Lung (tissue), 12 donors: ENCODE results near the gene LRRC38. TPM values are rescaled to one million over a fixed set of nuclear protein-coding genes. Genes with fewer than 3 reads are reported as not detected.
"Not testable (repeated sequence)": the region's sequence is repeated elsewhere in the genome, so short reads cannot be mapped to it uniquely, and the experiment has no call there.

Experiments
- ATAC-seq: fragments of 200-7000 bp; cut with Tn5 transposase; one replicate; pipeline ENCODE4 v1.9.1; 2020; ENCODE audit warnings: moderate number of reproducible peaks; ENCODE audit not compliant: insufficient read depth, low FRiP score
- DNase-seq, 3 donors: peaks; one replicate each; pipeline ENCODE4 v3.0.0-alpha.2; 2013 to 2017
- H3K27ac ChIP-seq, 2 donors: one replicate each; pipeline ENCODE4 v1.5.1; 2013; ENCODE audit warnings: mild to moderate bottlenecking in 2 of 2, moderate library complexity in 2 of 2, control low read depth in 1 of 2, inconsistent platforms in 1 of 2, low read depth in 1 of 2, low read length in 1 of 2
- H3K27me3 ChIP-seq, 3 donors: one replicate each; pipeline ENCODE4 v1.5.1; 2013; ENCODE audit warnings: low read length in 2 of 3; ENCODE audit not compliant: control insufficient read depth in 3 of 3, insufficient read depth in 3 of 3
- H3K36me3 ChIP-seq, 4 donors: one replicate each; pipeline ENCODE4 v1.5.1; 2013; ENCODE audit warnings: low read length in 4 of 4, mild to moderate bottlenecking in 1 of 4, moderate library complexity in 1 of 4; ENCODE audit not compliant: control insufficient read depth in 4 of 4, insufficient read depth in 4 of 4
- H3K4me1 ChIP-seq, 5 donors: one replicate each; pipeline ENCODE4 v1.5.1; 2013; ENCODE audit warnings: low read length in 5 of 5, mild to moderate bottlenecking in 2 of 5, moderate library complexity in 1 of 5; ENCODE audit not compliant: control insufficient read depth in 5 of 5, insufficient read depth in 5 of 5
- H3K4me3 ChIP-seq: one replicate; pipeline ENCODE4 v1.5.1; 2013; ENCODE audit warnings: mild to moderate bottlenecking, control low read depth, moderate library complexity
- H3K9ac ChIP-seq, 2 donors: one replicate each; pipeline ENCODE4 v1.5.1; 2013; ENCODE audit warnings: low read length in 2 of 2, control low read depth in 1 of 2; ENCODE audit not compliant: insufficient read depth in 1 of 2
- H3K9me3 ChIP-seq, 4 donors: one replicate each; pipeline ENCODE4 v1.5.1; 2013; ENCODE audit warnings: low read length in 3 of 4, mild to moderate bottlenecking in 1 of 4, moderate library complexity in 1 of 4; ENCODE audit not compliant: control insufficient read depth in 4 of 4, insufficient read depth in 3 of 4
- CTCF ChIP-seq: IDR thresholded peaks from 2 replicates; pipeline ENCODE4 v1.5.1; 2012; ENCODE audit warnings: mild to moderate bottlenecking; ENCODE audit errors: control extremely low read depth, extremely low read depth
- WGBS, 2 donors: extraction: QIAGEN DNeasy Blood & Tissue Kit; methylation state at CpG; one replicate each; pipeline ENCODE4 v1.1.7; 2013; 5-methylcytosine and 5-hydroxymethylcytosine counted together
- polyA plus RNA-seq, 2 donors: library from polyadenylated mRNA; stranded (reverse); fragments of 200-250 nt; gene quantifications; one replicate each; pipeline ENCODE4 v1.2.1, GENCODE V29; 2013
- total RNA-seq, 2 donors: library from RNA; depleted of rRNA in 1 of 2; stranded (reverse); fragments of >200 nt in 1 of 2; gene quantifications; one replicate each; pipeline ENCODE4 v1.2.1, GENCODE V29; 2014 to 2021
- donor health status: control.
- donor health status: control.
- donor health status: Bipolar disorder and iron deficiency.
- donor health status: healthy.
- donor health status: DM: yes; HTN: yes; CAD: no.

LRRC38 gene
- total and polyA plus RNA-seq, 4 donors: 0.07 TPM; not detected in 3

GRCh38 chr1:13451399-13451965 is 62.3 kb downstream of the LRRC38 start:
- Histone ChIP-seq H3K36me3 (no peaks in the 10 kb centered on the region), H3K27me3 (no peaks in the 10 kb centered on the region), H3K4me3 (no peak overlapping the region), H3K9ac (no peak overlapping the region), H3K4me1 (no peaks in the 10 kb centered on the region), H3K27ac (no peak overlapping the region), H3K9me3 (no peaks in the 10 kb centered on the region)
- no peak for ATAC-seq
- peak in 1 of 3 donors; percentile 13 for DNase-seq
- 55 to 71% methylated on average over 6 of the region's 6 CpGs for WGBS, 2 donors
- no peak for TF ChIP-seq CTCF

- WGBS, 2 donors: 69 to 79% methylated on average over 7 of the region's 7 CpGs
These were observed 63.6 kb downstream of the LRRC38 start for GRCh38 chr1:13450204-13450603.

GRCh38 chr1:13443335-13443979 is 70.3 kb downstream of the LRRC38 start:
- no peaks in the 10 kb centered on the region for H3K9me3 ChIP-seq
- DNase-seq (no peak), ATAC-seq (no peak)
- WGBS, 2 donors: 48 to 67% methylated on average over 10 of the region's 10 CpGs
- TF ChIP-seq CTCF: no peak
- no peaks in the 10 kb centered on the region for H3K27me3 ChIP-seq
- no peak overlapping the region for H3K9ac ChIP-seq
- no peaks in the 10 kb centered on the region for H3K36me3 ChIP-seq
- H3K4me3 ChIP-seq: no peak overlapping the region
- H3K27ac ChIP-seq: no peak overlapping the region
- no peaks in the 10 kb centered on the region for H3K4me1 ChIP-seq

More at GRCh38 chr1:13450204-13450603, 63.6 kb downstream of the LRRC38 start:
- Histone ChIP-seq H3K9ac (no peak overlapping the region), H3K27me3 (no peaks in the 10 kb centered on the region), H3K4me1 (no peaks in the 10 kb centered on the region), H3K4me3 (no peak overlapping the region), H3K9me3 (no peaks in the 10 kb centered on the region), H3K27ac (no peak overlapping the region), H3K36me3 (no peaks in the 10 kb centered on the region)
- DNase-seq (no peak), ATAC-seq (no peak)
- TF ChIP-seq CTCF: no peak

GRCh38 chr1:13439104-13439783 is 74.6 kb downstream of the LRRC38 start:
- WGBS, 2 donors: 88 to 93% methylated on average over 43 to 49 of the region's 49 CpGs
- not testable (repeated sequence) for H3K27me3 ChIP-seq, H3K9ac ChIP-seq, H3K4me3 ChIP-seq, DNase-seq, H3K36me3 ChIP-seq, ATAC-seq, H3K9me3 ChIP-seq, H3K27ac ChIP-seq, H3K4me1 ChIP-seq
